GM12878 (cell line): ENCODE results near the gene TTC39C. TPM values are rescaled to one million over a fixed set of nuclear protein-coding genes. Genes with fewer than 3 reads are reported as not detected.

Experiments used
- ATAC-seq: fragments of 200-7000 bp; cut with Tn5 transposase; 3 replicates; pipeline ENCODE4 v1.9.1; 2020; ENCODE audit warnings: mild to moderate bottlenecking, moderate library complexity
- BruUV-seq: library from RNA; stranded (reverse); fragments of 400-500 nt; replicated peaks from 2 replicates; lab custom pipeline; 2021; lab: Mats Ljungman, UMichigan
- CTCF ChIA-PET: fragments of 300-600 bp; sonication (Branson Sonifier 250); formaldehyde crosslinking; extraction: SDS; loops from one replicate; lab custom pipeline; 2021; ENCODE audit warnings: inconsistent platforms; lab: Yijun Ruan, JAX
- POLR2A ChIA-PET: fragments of 350-600 bp; formaldehyde crosslinking; extraction: SDS; loops from one replicate; lab custom pipeline; 2021; ENCODE audit warnings: inconsistent platforms; lab: Charles Lee
- RAD21 ChIA-PET: fragments of 300-600 bp; sonication (Branson Sonifier 250); formaldehyde crosslinking; loops from one replicate; lab custom pipeline; 2023; ENCODE audit warnings: antibody characterized with exemption; ENCODE audit not compliant: unreplicated experiment; lab: Charles Lee
- SMC1A ChIA-PET: fragments of 300-600 bp; sonication (Branson Sonifier 250); formaldehyde crosslinking; loops from one replicate; lab custom pipeline; 2023; ENCODE audit not compliant: unreplicated experiment, uncharacterized antibody; lab: Charles Lee
- DNase-seq: peaks from one replicate; pipeline ENCODE4 v3.0.0-alpha.2; 2011; ENCODE audit warnings: low read depth, low spot score
- FAIRE-seq: peaks from 3 replicates; lab custom pipeline; 2011; peaks lifted over from hg19 to GRCh38; lab: Jason Lieb, UNC
- H2AFZ ChIP-seq: 2 replicates; pipeline ENCODE4 v1.6.0; 2011; ENCODE audit warnings: low read depth, low read length, control low read depth; ENCODE audit not compliant: control insufficient read depth
- H3K27ac ChIP-seq: 2 replicates; pipeline ENCODE4 v1.5.1; 2011; ENCODE audit warnings: control low read depth; ENCODE audit not compliant: control insufficient read depth, insufficient read depth
- H3K27me3 ChIP-seq, 2 experiments: replicated peaks in 1 of 2; 2 replicates each; pipeline versions ENCODE4 v1.6.0 to v1.6.1; 2011; ENCODE audit warnings: low read length in 1 of 2; ENCODE audit not compliant: control insufficient read depth in 2 of 2, insufficient read depth in 2 of 2
- H3K36me3 ChIP-seq, 2 experiments: 2 replicates each; pipeline ENCODE4 v1.5.1; 2011; ENCODE audit warnings: low read length in 1 of 2; ENCODE audit not compliant: control insufficient read depth in 2 of 2, insufficient read depth in 2 of 2
- H3K4me1 ChIP-seq: 2 replicates; pipeline ENCODE4 v1.6.1; 2011; ENCODE audit warnings: mild to moderate bottlenecking, low read length, moderate library complexity, mixed read lengths; ENCODE audit not compliant: control insufficient read depth, insufficient read depth
- H3K4me2 ChIP-seq: 2 replicates; pipeline ENCODE4 v1.6.0; 2011; ENCODE audit warnings: control low read depth; ENCODE audit not compliant: control insufficient read depth, insufficient read depth
- H3K4me3 ChIP-seq: fragments of 200-600 bp; sonication (generic); 2 replicates; pipeline ENCODE4 v1.5.1; 2016
- H3K79me2 ChIP-seq: 2 replicates; pipeline ENCODE4 v1.6.0; 2011; ENCODE audit warnings: low read length; ENCODE audit not compliant: control insufficient read depth, insufficient read depth
- H3K9ac ChIP-seq: 2 replicates; pipeline ENCODE4 v1.8.0; 2011; ENCODE audit warnings: low read length, control low read depth, mixed read lengths; ENCODE audit not compliant: control insufficient read depth, insufficient read depth
- H3K9me3 ChIP-seq: replicated peaks from 3 replicates; pipeline ENCODE4 v1.5.1; 2011; ENCODE audit warnings: mild to moderate bottlenecking, low read length; ENCODE audit not compliant: control insufficient read depth, insufficient read depth
- H4K20me1 ChIP-seq: 2 replicates; pipeline ENCODE4 v1.6.0; 2011; ENCODE audit not compliant: control insufficient read depth, insufficient read depth
- ATF7 ChIP-seq: fragments of 450-650 bp; IDR thresholded peaks from 2 replicates; pipeline ENCODE4 v1.6.1; 2016; ENCODE audit warnings: low read depth, mild to moderate bottlenecking
- CREB1 ChIP-seq: IDR thresholded peaks from 2 replicates; pipeline ENCODE4 v1.6.1; 2012; ENCODE audit warnings: low read depth, mild to moderate bottlenecking, inconsistent platforms
- ESRRA ChIP-seq: IDR thresholded peaks from 2 replicates; pipeline ENCODE4 v1.6.1; 2012; ENCODE audit warnings: mild to moderate bottlenecking, low read length, improper control_type of control experiment
- HDAC2 ChIP-seq: fragments of 200-600 bp; sonication (generic); IDR thresholded peaks from 2 replicates; pipeline ENCODE4 v1.6.1; 2017
- MYB ChIP-seq: fragments of 150-350 bp; IDR thresholded peaks from 2 replicates; pipeline ENCODE4 v1.6.1; 2014; ENCODE audit warnings: mild to moderate bottlenecking, low read depth, low read length, borderline replicate concordance
- MYC ChIP-seq: IDR thresholded peaks from 2 replicates; pipeline ENCODE4 v1.6.1; 2011; ENCODE audit warnings: mild to moderate bottlenecking, low read length, moderate library complexity, inconsistent platforms; ENCODE audit not compliant: insufficient read depth, insufficient replicate concordance, insufficient read length, severe bottlenecking
- NFIC ChIP-seq: IDR thresholded peaks from 2 replicates; pipeline ENCODE4 v1.6.1; 2012; ENCODE audit warnings: low read depth, mild to moderate bottlenecking, inconsistent platforms, low read length, moderate library complexity
- POLR2AphosphoS2 ChIP-seq: IDR thresholded peaks from 2 replicates; pipeline ENCODE4 v1.6.1; 2011; ENCODE audit warnings: low read depth, mild to moderate bottlenecking, low read length, improper control_type of control experiment, moderate library complexity
- RCOR1 ChIP-seq: conservative IDR thresholded peaks from 2 replicates; pipeline ENCODE4 v1.6.1; 2012; ENCODE audit warnings: low read depth, low read length, improper control_type of control experiment
- RFX5 ChIP-seq: IDR thresholded peaks from 2 replicates; pipeline ENCODE4 v1.6.1; 2011; ENCODE audit warnings: low read depth, low read length, improper control_type of control experiment
- SUZ12 ChIP-seq: fragments of 200-600 bp; sonication (generic); IDR thresholded peaks from one replicate; pipeline ENCODE4 v1.6.1; 2018; ENCODE audit warnings: antibody characterized with exemption, mild to moderate bottlenecking; ENCODE audit not compliant: unreplicated experiment
- TAF1 ChIP-seq: IDR thresholded peaks from 2 replicates; pipeline ENCODE4 v1.6.1; 2011; ENCODE audit warnings: mild to moderate bottlenecking, low read depth, low read length, borderline replicate concordance
- TBL1XR1 ChIP-seq: IDR thresholded peaks from 2 replicates; pipeline ENCODE4 v1.6.1; 2012; ENCODE audit warnings: low read depth, low read length, improper control_type of control experiment
- WRNIP1 ChIP-seq: IDR thresholded peaks from 2 replicates; pipeline ENCODE4 v1.6.1; 2011; ENCODE audit warnings: low read depth, low read length, improper control_type of control experiment, borderline replicate concordance
- ZNF274 ChIP-seq: IDR thresholded peaks from one replicate; pipeline ENCODE4 v1.8.0; 2011; ENCODE audit not compliant: insufficient read length, insufficient read depth
- ZNF687 ChIP-seq: fragments of 450-650 bp; IDR thresholded peaks from 2 replicates; pipeline ENCODE4 v1.6.1; 2017; ENCODE audit warnings: mild to moderate bottlenecking, moderate library complexity
- WGBS: methylation state at CpG from one replicate; pipeline ENCODE4 v1.1.6; 2016; ENCODE audit warnings: low lambda C conversion rate; ENCODE audit not compliant: insufficient replicate concordance, insufficient coverage; ENCODE audit errors: missing lambda C conversion rate; 5-methylcytosine and 5-hydroxymethylcytosine counted together
- in situ Hi-C: fragments of 300-500 bp; cut with MboI; formaldehyde crosslinking; loops from 9 replicates; pipeline ENCODE4 v1.14.3; 2018; ENCODE audit warnings: mixed read lengths
- intact Hi-C: fragments of 100-400 bp; cut with micrococcal nuclease; formaldehyde crosslinking; loops from one replicate; pipeline ENCODE4 v1.14.2; 2022; ENCODE audit not compliant: unreplicated experiment
- polyA plus RNA-seq, 11 experiments: library from polyadenylated mRNA; depleted of rRNA in 4 of 11; unstranded in 6 of 11; stranded (reverse) in 5 of 11; fragments of >200 nt; fragmentation: Nextera tagmentation in 4 of 11; fragmentation: Illumina TruSeq in 1 of 11; extraction: Ambion mirVana in 4 of 11; extraction: Trizol in 1 of 11; gene quantifications; 1 replicate in 1 of 11; 2 replicates in 10 of 11; pipeline versions ENCODE4 v1.2.1 to v1.2.3, GENCODE V29; 2011 to 2016; ENCODE audit warnings: inconsistent platforms in 2 of 11, missing spikeins in 2 of 11, low read depth in 1 of 11
- total RNA-seq, 4 experiments: library from RNA; depleted of rRNA in 3 of 4; stranded (reverse); fragments of >200 nt in 3 of 4; fragmentation: Illumina TruSeq in 1 of 4; extraction: Trizol in 1 of 4; gene quantifications; 2 replicates each; pipeline versions ENCODE4 v1.2.1 to v1.2.3, GENCODE V29; 2013 to 2021
- TF ChIP-seq, protein P1 (sequence below): fragments of 450-650 bp; conservative IDR thresholded peaks from 2 replicates; pipeline ENCODE4 v1.6.1; 2017; ENCODE audit warnings: mild to moderate bottlenecking, moderate library complexity

The TTC39C gene
- total and polyA plus RNA-seq, 10 of the 15 experiments (the other 5 are each of a cell fraction or from before 2014, with no cell fraction given), result 21.1 to 91.0 (median 64.8) TPM

DNA sequence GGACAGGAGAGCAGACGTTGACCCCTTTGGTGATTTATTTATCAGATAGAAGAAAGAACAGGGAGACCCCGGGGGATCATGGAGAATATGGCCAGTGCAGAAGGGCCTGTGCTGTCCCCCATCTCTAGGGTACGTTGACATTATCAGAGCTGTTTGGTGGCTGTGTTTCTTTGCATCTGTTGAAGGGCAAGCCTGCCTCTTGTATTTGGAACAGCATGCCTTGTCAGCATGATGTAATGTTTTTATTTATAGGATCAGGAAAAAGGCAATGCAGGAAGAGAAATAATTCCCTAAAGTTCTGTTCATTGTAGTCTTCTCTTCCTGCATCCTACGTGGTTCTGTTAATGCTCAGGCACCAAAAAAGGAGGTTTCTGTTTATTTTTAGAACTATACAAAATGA is 74.5 kb downstream of the TTC39C start (continued):
- TF ChIP-seq ZNF274, result no peak
- no peak for TF ChIP-seq WRNIP1

GRCh38 chr18:24089515-24090337 is 75.2 kb downstream of the TTC39C start:
- intact Hi-C loops, result no loop called here
- in situ Hi-C loops, result no loop called here
- no peaks in the 10 kb centered on the region for H3K27me3 ChIP-seq
- 0 out of 2 replicates have a peak, but pooled peaks cover 3% of the 10 kb centered on the region for H3K4me1 ChIP-seq
- ATAC-seq, result no peak
- no peak overlapping the region for H3K4me3 ChIP-seq
- no peak overlapping the region for H2AFZ ChIP-seq
- no TSS peak for BruUV-seq
- peaks cover 0 to 11% of the 10 kb centered on the region in 2 experiments; a peak in 3 of 4 replicates for H3K36me3 ChIP-seq
- CTCF ChIA-PET, result interaction anchor here (0.6 to 1.6 kb wide), 3 partner anchors 26 to 466 kb away, joined by 3 to 8 read pairs (median 3); no protein-coding TSS in a partner anchor
- RAD21 ChIA-PET, result no interaction called here
- WGBS, result over 99% methylated on average over 4 of the region's 4 CpGs
- no peak overlapping the region for H3K4me2 ChIP-seq
- POLR2A ChIA-PET, result no interaction called here
- H4K20me1 ChIP-seq, result no peaks in the 10 kb centered on the region
- H3K9ac ChIP-seq, result no peak overlapping the region
- no peak for DNase-seq
- no peak for FAIRE-seq
- no peaks in the 10 kb centered on the region for H3K79me2 ChIP-seq
- no peaks in the 10 kb centered on the region for H3K9me3 ChIP-seq
- SMC1A ChIA-PET, result interaction anchor here (0.8 to 1.5 kb wide), 3 partner anchors 10 to 137 kb away, joined by 3 to 4 read pairs (median 3); no protein-coding TSS in a partner anchor
- no peak overlapping the region for H3K27ac ChIP-seq
- TF ChIP-seq MYB (no peak), TAF1 (no peak), SUZ12 (no peak), NFIC (no peak), ATF7 (no peak), HDAC2 (no peak), ESRRA (no peak), POLR2AphosphoS2 (no peak), TBL1XR1 (no peak), MYC (no peak), RFX5 (no peak), CREB1 (no peak), RCOR1 (no peak), ZNF687 (no peak)
- TF ChIP-seq, protein P1, sequence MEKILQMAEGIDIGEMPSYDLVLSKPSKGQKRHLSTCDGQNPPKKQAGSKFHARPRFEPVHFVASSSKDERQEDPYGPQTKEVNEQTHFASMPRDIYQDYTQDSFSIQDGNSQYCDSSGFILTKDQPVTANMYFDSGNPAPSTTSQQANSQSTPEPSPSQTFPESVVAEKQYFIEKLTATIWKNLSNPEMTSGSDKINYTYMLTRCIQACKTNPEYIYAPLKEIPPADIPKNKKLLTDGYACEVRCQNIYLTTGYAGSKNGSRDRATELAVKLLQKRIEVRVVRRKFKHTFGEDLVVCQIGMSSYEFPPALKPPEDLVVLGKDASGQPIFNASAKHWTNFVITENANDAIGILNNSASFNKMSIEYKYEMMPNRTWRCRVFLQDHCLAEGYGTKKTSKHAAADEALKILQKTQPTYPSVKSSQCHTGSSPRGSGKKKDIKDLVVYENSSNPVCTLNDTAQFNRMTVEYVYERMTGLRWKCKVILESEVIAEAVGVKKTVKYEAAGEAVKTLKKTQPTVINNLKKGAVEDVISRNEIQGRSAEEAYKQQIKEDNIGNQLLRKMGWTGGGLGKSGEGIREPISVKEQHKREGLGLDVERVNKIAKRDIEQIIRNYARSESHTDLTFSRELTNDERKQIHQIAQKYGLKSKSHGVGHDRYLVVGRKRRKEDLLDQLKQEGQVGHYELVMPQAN, result no peak
